GM12892 (cell line): Measurements from ENCODE around the gene EPC2.
"Not testable (repeated sequence)": the region's sequence is repeated elsewhere in the genome, so short reads cannot be mapped to it uniquely, and the experiment has no call there.

Experiments used
- DNase-seq: peaks from one replicate; pipeline ENCODE4 v3.0.0; 2011; ENCODE audit not compliant: insufficient read length
- FAIRE-seq: peaks from 2 replicates; lab custom pipeline; 2011; peaks lifted over from hg19 to GRCh38; lab: Jason Lieb, UNC
- POLR2A ChIP-seq: IDR thresholded peaks from 2 replicates; pipeline ENCODE4 v1.6.1; 2011; ENCODE audit warnings: low read depth, low read length, control low read depth
- POLR2AphosphoS5 ChIP-seq: IDR thresholded peaks from 2 replicates; pipeline ENCODE4 v1.6.1; 2011; ENCODE audit warnings: low read depth, low read length, control low read depth
- TAF1 ChIP-seq: IDR thresholded peaks from 2 replicates; pipeline ENCODE4 v1.6.1; 2011; ENCODE audit warnings: low read depth, mild to moderate bottlenecking, control low read depth, low read length, borderline replicate concordance

The EPC2 gene

GRCh38 chr2:148643421-148643820, 1.1 kb upstream of the EPC2 start:
- TF ChIP-seq POLR2AphosphoS5 (no peak), TAF1 (no peak), POLR2A (no peak)
- peak; percentile 70 for FAIRE-seq
- DNase-seq, result no peak

- FAIRE-seq, result no peak
Observed at GRCh38 chr2:148644883-148645538, 460 bp downstream of the EPC2 start.

GRCh38 chr2:148645539-148646230, 1.1 kb downstream of the EPC2 start:
- DNase-seq (peak; percentile 29), FAIRE-seq (peak; percentile 85)
- no peak for TF ChIP-seq POLR2A

More at GRCh38 chr2:148644883-148645538, 460 bp downstream of the EPC2 start:
- peak; percentile 61 for DNase-seq
- TF ChIP-seq POLR2A (peak; percentile 45; the same call in 1 of the 2 replicates), TAF1 (no peak), POLR2AphosphoS5 (peak; percentile 76; the same call in 1 of the 2 replicates)

- no peak for TF ChIP-seq TAF1
- TF ChIP-seq POLR2AphosphoS5, result no peak
- TF ChIP-seq POLR2A, result no peak
- FAIRE-seq (no peak), DNase-seq (no peak)
Observed at GRCh38 chr2:148646231-148646559, 1.6 kb downstream of the EPC2 start.

- not testable (repeated sequence) for DNase-seq, FAIRE-seq
Observed at GRCh38 chr2:148647711-148648110, 3.2 kb downstream of the EPC2 start.

- TF ChIP-seq POLR2AphosphoS5 (no peak), TAF1 (no peak), POLR2A (no peak)
- FAIRE-seq (no peak), DNase-seq (no peak)
Observed at GRCh38 chr2:148649936-148650335, 5.4 kb downstream of the EPC2 start.

GRCh38 chr2:148650881-148651280, 6.3 kb downstream of the EPC2 start:
- DNase-seq, result no peak
- FAIRE-seq, result no peak
- no peak for TF ChIP-seq POLR2AphosphoS5
- no peak for TF ChIP-seq TAF1
- no peak for TF ChIP-seq POLR2A

GRCh38 chr2:148651972-148652371, 7.4 kb downstream of the EPC2 start:
- TF ChIP-seq POLR2A (no peak), TAF1 (no peak), POLR2AphosphoS5 (no peak)
- no peak for DNase-seq
- FAIRE-seq, result no peak

GRCh38 chr2:148653437-148653836, 8.9 kb downstream of the EPC2 start:
- TF ChIP-seq POLR2A (no peak), POLR2AphosphoS5 (no peak), TAF1 (no peak)
- FAIRE-seq (peak; percentile 69), DNase-seq (no peak)

GRCh38 chr2:148654435-148654834, 9.9 kb downstream of the EPC2 start:
- FAIRE-seq, result no peak
- DNase-seq, result no peak
- TF ChIP-seq POLR2AphosphoS5, result no peak
- TF ChIP-seq POLR2A, result no peak
- TF ChIP-seq TAF1, result no peak

GRCh38 chr2:148656516-148656915, 12.0 kb downstream of the EPC2 start:
- DNase-seq (no peak), FAIRE-seq (peak; percentile 17)
- TF ChIP-seq POLR2A (no peak), TAF1 (no peak), POLR2AphosphoS5 (no peak)

GRCh38 chr2:148658807-148659722, 14.5 kb downstream of the EPC2 start:
- no peak for TF ChIP-seq TAF1
- TF ChIP-seq POLR2AphosphoS5, result no peak
- no peak for TF ChIP-seq POLR2A
- DNase-seq, result no peak
- FAIRE-seq, result no peak
